GM19351 (cell line): ENCODE results near the gene RASAL1.
"Not testable (repeated sequence)": the region's sequence is repeated elsewhere in the genome, so short reads cannot be mapped to it uniquely, and the experiment has no call there.

Experiments
- ATAC-seq: cut with Tn5 transposase; IDR thresholded peaks from one replicate; pipeline ENCODE4 v1.9.1; 2021; ENCODE audit warnings: mild to moderate bottlenecking, moderate library complexity; ENCODE audit not compliant: unreplicated experiment

Gene RASAL1

DNA sequence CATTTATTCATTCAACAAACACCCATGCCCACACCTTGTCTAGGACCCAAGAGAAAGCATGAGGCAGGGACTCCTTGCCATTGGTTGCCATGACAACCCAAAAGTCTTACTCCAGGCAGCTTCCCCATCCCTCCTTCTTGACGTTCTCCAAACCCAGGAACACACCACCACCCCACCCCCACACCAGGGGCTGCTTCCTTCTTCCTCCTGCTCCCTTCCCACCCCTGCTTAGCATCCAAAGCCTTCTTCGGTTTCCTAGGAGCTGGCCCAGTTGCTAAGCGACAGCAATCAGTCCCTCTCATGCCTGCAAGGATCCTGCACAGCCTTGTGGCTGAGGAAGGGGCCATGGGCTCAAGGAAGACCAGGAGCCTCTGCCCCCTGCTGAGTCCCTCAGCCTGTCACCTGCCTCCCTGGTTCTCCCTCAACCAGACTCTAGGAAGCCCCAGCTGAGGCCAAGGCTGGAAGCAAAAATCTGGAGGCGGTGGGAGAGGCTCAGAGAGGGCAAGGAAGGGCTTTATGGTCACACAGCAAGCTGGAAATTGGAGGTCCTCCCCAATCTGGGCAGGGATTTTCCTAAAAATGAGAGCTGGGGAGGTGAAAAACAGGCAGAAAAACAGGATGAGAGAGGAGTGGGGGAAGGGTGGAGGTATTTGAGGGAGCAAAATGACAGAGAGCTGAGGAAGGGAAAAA lies 15.4 kb downstream of the RASAL1 start:
- no peak for ATAC-seq

GRCh38 chr12:113118142-113118541 lies 17.4 kb downstream of the RASAL1 start:
- no peak for ATAC-seq

DNA sequence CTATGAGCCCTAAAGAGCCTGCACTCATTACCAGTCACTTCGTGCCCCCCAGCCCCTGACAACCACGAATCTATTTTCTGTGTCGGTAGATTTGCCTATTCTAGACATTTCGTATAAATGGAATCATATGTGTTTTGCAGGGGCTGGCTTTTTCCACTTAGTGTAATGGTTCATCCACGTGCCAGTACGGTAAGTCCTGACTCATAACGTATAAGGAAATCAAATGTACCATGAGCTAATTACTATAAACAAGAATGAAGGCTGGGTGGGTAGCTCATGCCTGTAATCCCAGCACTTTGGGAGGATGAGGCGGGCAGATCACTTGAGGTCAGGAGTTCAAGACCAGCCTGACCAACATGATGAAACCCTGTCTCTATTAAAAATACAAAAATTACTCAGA lies 17.9 kb downstream of the RASAL1 start:
- ATAC-seq, result not testable (repeated sequence)

- no peak for ATAC-seq
Observed at GRCh38 chr12:113116875-113117274, 18.7 kb downstream of the RASAL1 start.

GRCh38 chr12:113115455-113116126 lies 20.0 kb downstream of the RASAL1 start:
- no peak for ATAC-seq

DNA sequence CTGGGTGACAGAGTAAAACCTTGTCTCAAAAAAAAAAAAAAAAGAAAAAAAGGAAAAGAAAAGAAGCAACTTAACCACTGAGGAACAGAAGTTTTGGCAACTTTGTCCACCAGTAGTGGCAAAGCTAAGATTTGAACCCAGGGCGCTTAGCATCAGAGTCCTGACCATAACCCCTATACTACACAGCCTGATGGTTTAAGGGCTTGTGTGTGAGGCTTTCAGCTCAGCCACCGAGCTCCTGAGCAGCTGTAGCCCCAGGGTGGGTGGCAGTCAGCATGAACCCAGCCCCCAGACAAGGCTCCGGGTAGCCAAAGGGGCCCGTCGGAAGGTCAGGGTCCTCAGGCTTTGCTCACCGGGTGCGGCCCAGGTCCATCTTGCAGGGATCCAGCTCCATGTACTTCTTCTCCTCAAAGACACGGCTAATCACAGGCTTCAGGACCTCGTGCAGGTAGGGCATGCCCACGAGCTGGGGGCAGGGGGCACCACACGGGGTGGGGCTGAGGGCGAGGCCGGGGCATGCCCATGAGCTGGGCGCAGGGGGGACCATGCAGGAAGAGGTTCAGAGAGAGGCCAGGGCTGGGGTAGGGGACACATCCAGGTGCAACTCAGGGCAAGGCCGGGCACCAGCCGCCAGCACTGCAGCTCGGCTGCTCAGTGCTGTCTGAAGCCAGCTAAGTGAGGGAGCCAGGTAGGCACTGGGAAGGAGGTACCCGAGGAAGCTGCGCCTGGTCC lies 20.9 kb downstream of the RASAL1 start:
- no peak for ATAC-seq

DNA sequence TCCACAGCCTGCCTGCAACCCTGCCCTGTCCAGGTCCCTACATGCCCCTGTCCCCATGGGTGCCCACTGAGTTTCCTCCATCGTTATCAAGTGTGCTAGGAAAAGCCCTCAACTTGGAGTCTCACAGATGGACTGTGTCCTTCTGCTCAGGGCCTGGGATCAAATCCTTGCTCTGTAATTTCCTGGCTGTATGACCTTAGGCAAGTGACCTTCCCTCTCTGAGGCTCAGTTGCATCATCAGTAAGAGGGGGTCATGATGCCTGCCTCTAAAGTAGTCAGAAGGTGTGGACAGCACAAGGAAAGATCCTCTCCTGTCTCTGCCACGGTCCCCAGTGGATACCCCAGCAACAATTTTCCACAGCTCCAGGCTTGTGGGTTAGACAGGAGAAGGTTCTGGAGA lies 22.2 kb downstream of the RASAL1 start:
- ATAC-seq, result no peak

DNA sequence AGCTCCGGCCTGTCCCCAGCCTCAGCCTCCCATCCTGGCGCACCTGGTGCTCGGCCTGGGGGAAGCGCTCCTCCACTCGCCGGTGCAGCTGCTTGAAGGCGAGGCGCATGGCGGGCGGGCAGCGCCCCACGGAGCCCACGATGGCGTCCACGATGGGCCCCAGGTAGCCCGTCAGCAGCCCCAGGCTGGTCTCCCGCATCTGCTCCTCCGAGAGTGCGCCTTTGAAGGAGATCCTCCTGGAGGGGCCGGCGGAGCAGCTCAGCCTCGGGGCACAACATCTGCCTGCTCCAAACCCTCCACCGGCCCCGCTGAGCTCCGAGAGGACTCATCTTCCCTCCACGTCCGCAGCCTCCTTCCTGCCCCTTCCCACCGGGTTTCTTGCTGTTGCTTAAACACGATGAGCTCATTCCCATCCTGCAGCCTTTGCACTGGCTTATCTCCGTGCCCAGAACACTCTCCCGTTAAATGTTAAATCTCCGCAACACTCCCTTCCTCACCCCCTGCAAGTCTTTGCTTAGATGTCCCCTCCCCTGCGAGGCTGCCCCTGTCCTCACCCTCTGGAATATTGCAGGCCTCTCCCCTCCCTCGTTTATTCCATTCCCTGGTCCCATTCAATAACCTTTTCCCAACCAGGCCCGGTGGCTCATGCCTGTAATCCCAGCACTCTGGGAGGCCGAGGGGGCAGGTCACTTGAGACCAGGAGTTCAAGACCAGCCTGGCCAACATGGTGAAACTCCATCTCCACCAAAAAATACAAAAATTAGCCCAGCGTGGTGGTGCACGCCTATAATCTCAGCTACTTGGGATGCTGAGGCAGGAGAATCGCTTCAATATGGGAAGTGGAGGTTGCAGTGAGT lies 23.3 kb downstream of the RASAL1 start:
- no peak for ATAC-seq

DNA sequence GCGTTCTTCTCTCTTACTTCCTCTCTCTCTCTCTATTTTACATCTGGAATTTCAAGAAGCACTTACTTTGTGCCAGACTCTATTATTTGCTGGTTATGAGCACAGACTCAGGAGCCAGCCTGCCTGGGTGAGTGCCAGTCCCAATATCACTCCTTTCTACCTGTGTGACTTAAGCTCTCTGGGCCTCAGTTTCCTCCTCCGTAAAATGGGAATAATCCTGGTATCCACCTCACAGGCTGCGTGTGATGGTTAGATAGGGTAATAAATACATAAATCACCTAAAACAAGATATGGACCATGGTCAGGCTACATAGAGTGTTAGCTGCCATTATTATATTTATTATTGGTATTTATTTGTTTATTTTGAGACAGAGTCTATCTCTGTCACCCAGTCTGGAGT lies 24.3 kb downstream of the RASAL1 start:
- ATAC-seq, result no peak

DNA sequence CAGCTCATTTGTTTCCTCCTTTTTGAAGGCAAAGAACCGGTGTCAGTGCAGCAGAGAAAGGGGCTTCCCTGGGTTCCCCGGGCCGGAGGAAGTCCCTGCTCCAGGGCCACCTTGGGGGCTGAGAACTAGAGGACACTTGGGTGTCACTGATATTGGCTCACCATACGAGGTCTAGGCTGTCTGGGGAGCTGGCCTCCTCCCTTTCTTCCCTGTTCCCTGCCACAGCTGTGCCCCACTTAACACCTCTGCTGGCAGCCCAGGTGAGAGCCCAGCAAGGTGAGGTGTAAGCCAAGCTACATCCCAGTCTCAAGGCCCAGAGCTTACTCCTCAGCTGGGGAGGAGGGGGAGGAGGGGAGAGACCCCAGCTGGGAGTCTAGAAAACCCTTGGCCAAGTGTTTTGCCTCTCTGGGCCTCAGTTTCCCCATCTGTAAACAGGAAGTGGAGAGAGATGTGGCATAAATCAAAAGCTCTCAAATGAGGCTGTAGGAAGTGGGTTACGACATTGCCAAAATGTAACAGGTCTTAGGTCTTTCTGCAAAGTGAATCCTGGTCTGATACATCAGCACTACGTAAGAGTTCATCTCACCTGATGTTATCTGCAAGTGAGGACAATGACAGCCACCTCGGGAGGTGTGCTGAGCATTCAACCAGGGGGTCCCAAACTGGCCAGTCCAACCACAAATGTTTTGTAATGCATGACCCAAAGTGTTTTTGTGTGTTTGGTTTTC lies 25.5 kb downstream of the RASAL1 start:
- no peak for ATAC-seq

- no peak for ATAC-seq
Observed at GRCh38 chr12:113109360-113109759, 26.2 kb downstream of the RASAL1 start.

DNA sequence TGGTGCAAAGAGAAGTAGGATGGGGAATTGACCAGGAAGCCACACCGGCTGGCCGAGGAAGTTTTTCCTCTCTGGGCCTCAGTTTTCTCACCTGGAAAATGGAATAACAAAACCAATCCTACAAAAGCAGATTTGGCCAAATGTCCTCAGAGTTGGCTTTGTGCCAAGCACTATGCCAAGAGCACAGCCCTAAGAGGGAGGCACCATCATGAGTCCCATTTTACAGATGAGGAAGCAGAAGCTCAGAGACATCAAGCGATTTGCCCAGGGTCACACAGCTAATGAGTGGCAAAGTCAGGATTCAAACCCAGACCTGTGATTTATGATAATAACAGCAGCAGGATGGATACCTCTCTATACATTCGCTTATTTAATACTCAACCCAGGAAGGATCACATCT lies 27.3 kb downstream of the RASAL1 start:
- ATAC-seq, result no peak

DNA sequence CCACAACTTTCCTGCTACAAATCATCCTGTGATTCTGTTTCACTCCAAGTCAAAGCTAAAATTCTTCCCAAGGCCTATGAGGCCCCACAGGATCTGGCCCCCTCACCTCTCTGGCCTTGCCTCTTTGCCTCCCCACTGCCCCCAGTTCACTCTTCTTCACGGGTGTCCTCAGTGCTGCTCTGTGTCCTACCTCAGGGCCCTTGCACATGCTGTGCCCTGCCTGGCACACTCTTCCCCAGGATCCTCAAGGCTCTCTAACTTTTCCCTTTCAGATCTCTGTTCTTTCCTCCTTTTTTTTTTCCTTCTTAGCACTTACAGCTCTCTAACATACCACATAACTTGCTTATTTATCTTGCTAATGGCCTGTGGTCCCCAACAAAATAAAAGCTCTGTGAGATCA lies 29.2 kb downstream of the RASAL1 start:
- no peak for ATAC-seq

DNA sequence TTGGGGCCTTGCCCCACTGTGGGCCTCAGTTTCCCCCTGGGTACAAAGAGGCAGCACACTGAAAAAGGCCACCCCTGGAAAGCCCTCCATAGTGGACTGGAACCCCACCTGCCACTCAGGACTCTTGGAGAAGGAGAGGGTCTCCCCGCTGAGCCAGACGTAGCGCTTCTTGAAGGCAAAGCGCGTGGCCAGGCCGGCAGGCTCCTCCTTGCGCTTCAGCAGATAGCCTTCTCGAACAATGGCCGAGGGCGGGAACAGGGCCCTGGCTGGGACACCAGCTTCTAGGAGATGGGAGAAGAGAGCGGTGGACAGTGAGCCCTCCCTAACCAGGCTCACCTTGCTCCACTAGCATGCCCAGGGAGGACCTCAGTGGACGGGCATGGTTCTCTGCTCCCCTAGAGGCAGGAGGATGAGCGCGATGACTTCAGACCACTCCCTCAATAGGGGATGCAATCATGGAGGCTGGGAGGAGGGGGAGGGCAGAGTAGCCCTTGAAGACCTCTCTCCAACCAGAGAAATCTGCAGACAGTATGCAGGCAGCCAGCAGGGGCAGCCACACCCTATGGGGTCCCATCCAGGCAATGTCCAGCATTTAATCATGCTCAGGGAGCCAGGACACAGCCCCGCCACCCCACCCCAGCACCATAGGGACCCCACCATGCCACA lies 29.8 kb downstream of the RASAL1 start:
- no peak for ATAC-seq

DNA sequence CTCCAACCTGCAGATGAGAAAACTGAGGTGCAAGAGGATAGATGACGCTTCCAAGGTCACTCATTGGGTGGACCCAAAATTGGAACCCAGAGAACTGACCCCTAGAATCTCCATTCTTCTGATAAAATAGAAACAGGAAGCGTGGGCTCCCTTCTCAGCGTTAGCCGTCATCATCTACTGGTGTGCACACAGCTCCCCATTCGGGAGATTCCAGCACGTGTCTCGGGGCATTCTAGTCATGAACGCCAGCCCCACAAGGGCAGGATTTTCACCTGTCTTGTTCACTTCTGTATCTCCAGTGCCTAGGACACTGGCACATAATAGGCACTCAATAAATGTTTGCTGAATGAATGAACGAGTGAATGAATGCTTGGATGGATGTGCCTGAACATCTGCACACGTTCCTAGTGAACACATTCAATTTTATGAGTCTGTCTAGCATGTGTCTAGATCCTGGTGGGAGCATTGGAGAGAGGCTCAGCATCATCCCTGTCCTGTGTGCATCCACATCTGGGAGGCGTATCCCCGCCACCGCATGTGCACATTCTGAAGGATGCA lies 30.5 kb downstream of the RASAL1 start:
- ATAC-seq, result no peak

GRCh38 chr12:113103756-113104450 lies 31.7 kb downstream of the RASAL1 start:
- ATAC-seq, result no peak

- no peak for ATAC-seq
Observed at GRCh38 chr12:113102811-113103210, 32.8 kb downstream of the RASAL1 start.

GRCh38 chr12:113101751-113102150 lies 33.8 kb downstream of the RASAL1 start:
- ATAC-seq, result no peak

GRCh38 chr12:113099764-113100163 lies 35.8 kb downstream of the RASAL1 start:
- ATAC-seq, result no peak
